ENCODE results near the gene REPS2. TPM values are rescaled to one million over a fixed set of nuclear protein-coding genes. Genes with fewer than 3 reads are reported as not detected.

Gene REPS2
- total and polyA plus RNA-seq, 2 donors from 2014 or later: 19.6 to 36.3 TPM

- FAIRE-seq (no peak), DNase-seq (no peak)
- H3K9me3 ChIP-seq (ENCODE audit: control insufficient read depth in 2 of 3, insufficient read depth in 1 of 3, low read length in 3 of 3): no peaks in the 10 kb centered on the region
- H3K27ac ChIP-seq (ENCODE audit: low read depth in 2 of 2, low read length in 2 of 2): no peak overlapping the region
- H3K4me1 ChIP-seq (ENCODE audit: control insufficient read depth in 2 of 3, insufficient read depth in 2 of 3, low read depth in 1 of 3, low read length in 3 of 3): no peaks in the 10 kb centered on the region
- TF ChIP-seq CTCF (IDR thresholded peaks at IDR 0.05; ENCODE audit: borderline replicate concordance, extremely low read depth, insufficient read depth): no peak
- no peaks in the 10 kb centered on the region for H3K36me3 ChIP-seq (ENCODE audit: control insufficient read depth in 2 of 3, insufficient read depth in 3 of 3, low read length in 3 of 3)
- intact Hi-C loops (cut with DNase I): no loop called here
- no peak overlapping the region for H3K9ac ChIP-seq (ENCODE audit: low read length in 3 of 3)
- H3K27me3 ChIP-seq (ENCODE audit: control insufficient read depth, insufficient read depth, low read length): peaks cover 5% of the 10 kb centered on the region
- H3K4me3 ChIP-seq (ENCODE audit: low read length in 3 of 3): no peak overlapping the region
Observed at GRCh38 chrX:16931855-16932575, 14.4 kb upstream of the REPS2 start.

GRCh38 chrX:16934185-16934584 lies 12.3 kb upstream of the REPS2 start:
- DNase-seq (no peak), FAIRE-seq (no peak)
- TF ChIP-seq CTCF (IDR thresholded peaks at IDR 0.05; ENCODE audit: borderline replicate concordance, extremely low read depth, insufficient read depth): no peak
- Histone ChIP-seq H3K27me3 (ENCODE audit: control insufficient read depth, insufficient read depth, low read length) (peaks cover 3% of the 10 kb centered on the region), H3K9ac (ENCODE audit: low read length in 3 of 3) (no peak overlapping the region), H3K36me3 (ENCODE audit: control insufficient read depth in 2 of 3, insufficient read depth in 3 of 3, low read length in 3 of 3) (no peaks in the 10 kb centered on the region), H3K4me3 (ENCODE audit: low read length in 3 of 3) (no peak overlapping the region), H3K4me1 (ENCODE audit: control insufficient read depth in 2 of 3, insufficient read depth in 2 of 3, low read depth in 1 of 3, low read length in 3 of 3) (no peaks in the 10 kb centered on the region), H3K9me3 (ENCODE audit: control insufficient read depth in 2 of 3, insufficient read depth in 1 of 3, low read length in 3 of 3) (no peaks in the 10 kb centered on the region), H3K27ac (ENCODE audit: low read depth in 2 of 2, low read length in 2 of 2) (no peak overlapping the region)
- intact Hi-C loops (cut with DNase I): no loop called here

- H3K27me3 ChIP-seq (ENCODE audit: control insufficient read depth, insufficient read depth, low read length): peaks cover 3% of the 10 kb centered on the region
- no peak for FAIRE-seq
- peak overlapping the region; percentile 46 to 57 (median 52) for H3K4me3 ChIP-seq (ENCODE audit: low read length in 3 of 3)
- H3K27ac ChIP-seq (ENCODE audit: low read depth in 2 of 2, low read length in 2 of 2): no peak overlapping the region
- TF ChIP-seq CTCF (IDR thresholded peaks at IDR 0.05; ENCODE audit: borderline replicate concordance, extremely low read depth, insufficient read depth): no peak
- intact Hi-C loops (cut with DNase I): no loop called here
- H3K4me1 ChIP-seq (ENCODE audit: control insufficient read depth in 2 of 3, insufficient read depth in 2 of 3, low read depth in 1 of 3, low read length in 3 of 3): no peaks in the 10 kb centered on the region
- H3K9ac ChIP-seq (ENCODE audit: low read length in 3 of 3): no peak overlapping the region
- no peaks in the 10 kb centered on the region for H3K36me3 ChIP-seq (ENCODE audit: control insufficient read depth in 2 of 3, insufficient read depth in 3 of 3, low read length in 3 of 3)
- peak in 3 of 5 donors; percentile 14 to 80 (median 43) for DNase-seq
- H3K9me3 ChIP-seq (ENCODE audit: control insufficient read depth in 2 of 3, insufficient read depth in 1 of 3, low read length in 3 of 3): no peaks in the 10 kb centered on the region
Observed at GRCh38 chrX:16946971-16947562, 609 bp downstream of the REPS2 start.
